Measurements from ENCODE around the gene LBR.

GRCh38 chr1:225418598-225418997 lies 9.2 kb downstream of the LBR start:
- TF ChIP-seq POLR2A (IDR thresholded peaks at IDR 0.05): no peak
- no peak for TF ChIP-seq CTCF (IDR thresholded peaks at IDR 0.05)

Measured in thyroid gland (tissue), 4 donors.